Subcutaneous adipose tissue (tissue), 4 donors: ENCODE measurements around the gene FOXN1. TPM values are rescaled to one million over a fixed set of nuclear protein-coding genes. Genes with fewer than 3 reads are reported as not detected.

Experiments
- CTCF ChIP-seq: fragments of 450-650 bp; IDR thresholded peaks from one replicate; pipeline ENCODE4 v1.5.1; 2016; ENCODE audit warnings: low read depth, mild to moderate bottlenecking, control low read depth, antibody characterized with exemption, moderate library complexity
- total RNA-seq, 4 donors: library from RNA; depleted of rRNA; stranded (reverse); fragments of >200 nt; gene quantifications; one replicate each; pipeline ENCODE4 v1.1.0, GENCODE V29; 2016

Gene FOXN1
- total RNA-seq, 4 donors from 2014 or later = not detected

DNA sequence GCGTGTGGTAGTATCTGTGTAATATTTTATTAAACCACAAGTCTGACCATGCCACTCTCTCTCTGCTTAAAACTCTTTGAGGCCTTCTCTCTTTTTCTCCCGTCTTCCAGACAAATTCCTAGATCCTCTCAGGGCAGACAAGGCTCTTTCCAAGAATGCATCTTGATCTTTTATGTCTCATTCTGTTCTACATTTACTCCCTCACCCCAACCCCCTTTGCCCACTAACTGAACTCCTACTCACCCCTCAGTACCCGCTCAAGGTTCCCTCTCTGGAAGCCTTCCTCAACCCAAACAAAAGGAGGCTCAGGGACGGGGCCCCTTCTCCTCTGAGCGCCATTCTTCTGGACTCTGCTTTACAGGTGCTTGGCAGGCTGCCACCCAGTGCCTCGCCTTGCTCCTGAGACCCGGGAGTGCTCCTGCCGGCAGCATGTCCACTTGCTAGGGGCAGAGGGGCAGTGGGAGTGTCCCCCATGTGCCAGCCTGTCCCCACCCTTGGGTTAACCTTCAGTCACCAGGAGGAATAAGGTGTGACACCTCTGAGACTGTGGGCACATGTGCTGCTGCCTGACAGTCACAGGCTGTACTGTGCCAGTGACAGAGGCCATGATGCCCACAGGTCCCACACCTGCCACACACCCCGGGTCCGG lies 23.5 kb upstream of the FOXN1 start:
- TF ChIP-seq CTCF = no peak

GRCh38 chr17:28484296-28484695 lies 21.9 kb upstream of the FOXN1 start:
- TF ChIP-seq CTCF = no peak

GRCh38 chr17:28485049-28485448 lies 21.1 kb upstream of the FOXN1 start:
- no peak for TF ChIP-seq CTCF

DNA sequence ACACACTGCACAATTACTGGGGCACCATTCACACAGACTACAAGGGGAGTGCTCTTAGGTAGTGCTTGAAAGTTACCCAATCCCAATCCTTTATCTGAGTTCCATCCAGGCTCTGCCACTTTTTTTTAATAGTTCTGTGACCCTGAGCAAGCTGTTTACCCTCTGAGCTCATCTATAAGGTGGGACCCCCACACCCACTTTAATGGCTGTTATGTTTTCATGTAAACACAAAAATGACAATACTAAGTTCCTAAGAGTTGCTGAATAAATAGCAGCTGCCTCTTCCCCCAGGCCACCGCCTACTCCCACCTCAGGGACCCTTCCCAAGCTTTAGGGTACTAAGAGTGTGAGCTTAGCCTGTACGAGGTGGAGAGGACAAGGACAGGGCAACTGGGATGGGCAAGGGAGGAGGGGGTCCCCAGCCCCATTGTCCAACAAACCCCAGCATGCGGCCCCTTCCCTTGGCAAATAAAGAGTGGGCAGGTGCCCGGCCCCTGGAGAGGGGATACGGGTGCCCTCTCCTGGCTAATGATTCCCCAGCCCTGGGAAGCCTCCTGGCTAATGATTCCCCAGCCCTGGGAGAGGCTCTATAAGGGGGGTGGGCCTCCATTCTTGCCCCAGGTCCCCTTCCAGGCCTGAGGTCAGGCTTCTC lies 18.1 kb upstream of the FOXN1 start:
- no peak for TF ChIP-seq CTCF

GRCh38 chr17:28488533-28489276 lies 17.4 kb upstream of the FOXN1 start:
- no peak for TF ChIP-seq CTCF

DNA sequence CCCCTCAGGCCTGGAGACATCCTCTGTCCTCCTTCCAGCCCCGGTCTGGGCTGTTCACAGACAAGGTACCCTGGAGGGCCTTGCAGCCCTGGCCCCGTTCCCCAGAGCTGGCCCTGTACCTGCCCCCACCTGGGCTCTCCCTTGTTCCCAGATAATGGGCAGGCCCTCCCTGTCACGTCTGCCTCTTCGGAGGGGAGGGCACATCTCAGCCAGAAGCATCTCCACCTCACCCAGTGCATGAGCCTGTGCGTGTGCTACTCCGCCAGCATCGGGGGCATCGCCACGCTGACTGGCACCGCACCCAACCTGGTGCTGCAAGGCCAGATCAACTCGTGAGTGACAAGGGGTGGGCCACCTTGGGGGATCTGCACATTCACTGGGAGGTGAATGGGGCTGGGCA lies 14.9 kb upstream of the FOXN1 start:
- no peak for TF ChIP-seq CTCF

DNA sequence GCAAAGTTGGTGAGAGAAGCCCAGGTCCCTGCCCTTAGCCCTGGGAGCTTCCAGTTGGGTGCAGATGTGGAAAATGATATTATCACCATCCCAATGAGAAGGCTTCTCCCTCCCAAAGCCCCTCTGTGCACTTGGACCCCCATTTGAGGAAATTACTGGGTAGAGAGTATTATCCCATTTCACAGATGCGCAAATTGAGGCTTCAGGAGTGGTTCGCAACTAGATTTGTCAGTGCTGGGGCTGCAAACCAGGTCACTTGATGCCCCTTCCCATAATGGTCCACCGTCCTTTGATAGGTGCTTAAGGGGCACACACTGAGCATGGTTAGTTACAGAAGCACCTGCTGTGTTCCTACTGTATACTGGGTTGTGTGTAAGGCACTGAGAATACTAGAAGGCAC lies 14.3 kb upstream of the FOXN1 start:
- TF ChIP-seq CTCF = no peak
